ENCODE results near the gene NAALADL2. TPM values are rescaled to one million over a fixed set of nuclear protein-coding genes. Genes with fewer than 3 reads are reported as not detected.

The NAALADL2 gene
- total RNA-seq, 2 experiments from 2014 or later = not detected

DNA sequence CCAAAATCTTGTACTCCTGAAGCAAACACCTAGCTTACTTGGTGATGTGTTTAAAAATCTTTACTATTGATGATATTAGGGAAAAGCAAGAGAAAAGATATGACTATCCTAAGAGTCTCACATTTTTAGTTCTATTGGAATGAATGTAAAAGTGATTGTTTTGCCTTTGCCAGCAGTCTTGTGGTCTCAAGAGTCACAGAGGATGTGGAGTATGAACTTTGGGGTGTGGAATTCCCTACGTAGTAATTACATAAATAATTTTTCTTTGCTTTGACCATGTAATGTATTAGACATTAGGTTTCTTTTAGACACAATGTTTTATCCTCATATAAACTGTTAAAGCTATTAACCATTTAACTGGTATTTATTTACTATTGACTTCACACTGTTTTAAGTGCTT is 387.6 kb downstream of the NAALADL2 start:
- no peak overlapping the region for H3K27ac Mint-ChIP-seq
- CTCF ChIA-PET = no interaction called here
- no peak for DNase-seq
- no peak overlapping the region for H3K4me3 Mint-ChIP-seq
- H3K27me3 Mint-ChIP-seq (ENCODE audit: low read depth) = no peaks in the 10 kb centered on the region
- H3K4me1 Mint-ChIP-seq (ENCODE audit: low read depth) = no peaks in the 10 kb centered on the region
- intact Hi-C loops (cut with micrococcal nuclease) = no loop called here
- H3K36me3 Mint-ChIP-seq (ENCODE audit: low read depth) = no peaks in the 10 kb centered on the region
- peaks cover 2% of the 10 kb centered on the region for H3K9me3 Mint-ChIP-seq

DNA sequence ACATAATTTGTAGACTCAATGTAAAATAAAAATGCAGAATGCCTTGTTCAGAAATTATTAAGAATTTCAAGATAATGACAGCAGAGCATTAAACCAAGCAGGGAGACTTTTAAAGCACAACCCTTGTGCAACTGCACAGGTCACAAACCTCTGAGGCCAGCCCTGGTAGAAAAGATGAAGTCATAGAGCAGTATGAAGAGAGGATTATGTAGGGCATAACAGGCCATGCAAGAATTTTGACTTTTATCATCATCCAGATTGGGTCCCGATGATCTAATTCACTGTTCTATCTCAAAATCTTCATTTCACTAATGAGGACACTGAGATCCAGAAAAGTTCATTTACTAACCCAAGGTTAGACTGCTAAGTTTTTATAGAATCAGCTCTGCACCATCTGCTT is 388.5 kb downstream of the NAALADL2 start:
- H3K27ac Mint-ChIP-seq = no peak overlapping the region
- DNase-seq = no peak
- intact Hi-C loops (cut with micrococcal nuclease) = no loop called here
- CTCF ChIA-PET = no interaction called here
- H3K27me3 Mint-ChIP-seq (ENCODE audit: low read depth) = no peaks in the 10 kb centered on the region
- H3K4me1 Mint-ChIP-seq (ENCODE audit: low read depth) = no peaks in the 10 kb centered on the region
- no peaks in the 10 kb centered on the region for H3K36me3 Mint-ChIP-seq (ENCODE audit: low read depth)
- peaks cover 2% of the 10 kb centered on the region for H3K9me3 Mint-ChIP-seq
- no peak overlapping the region for H3K4me3 Mint-ChIP-seq

DNA sequence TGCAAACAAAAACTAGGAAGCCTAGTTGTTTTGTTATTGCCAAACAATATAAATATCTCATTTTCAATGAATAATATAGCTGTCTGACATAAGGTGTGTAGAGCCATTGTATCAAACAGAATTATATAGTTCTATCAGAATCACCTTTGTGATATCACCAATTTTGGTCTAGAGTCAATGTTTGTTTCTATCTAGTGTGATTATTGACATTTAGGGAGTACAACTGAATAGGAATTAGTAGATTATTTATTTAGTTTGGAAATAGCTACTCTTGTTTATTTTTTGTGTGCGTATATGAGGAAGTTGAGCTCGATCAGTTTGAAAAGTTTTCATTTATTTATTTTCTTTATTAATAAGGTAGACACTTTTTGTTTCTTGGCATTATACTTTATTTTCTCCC is 389.7 kb downstream of the NAALADL2 start:
- Mint-ChIP-seq H3K36me3 (ENCODE audit: low read depth) (no peaks in the 10 kb centered on the region), H3K4me1 (ENCODE audit: low read depth) (no peaks in the 10 kb centered on the region), H3K9me3 (no peaks in the 10 kb centered on the region), H3K27me3 (ENCODE audit: low read depth) (no peaks in the 10 kb centered on the region), H3K27ac (no peak overlapping the region), H3K4me3 (no peak overlapping the region)
- CTCF ChIA-PET = interaction anchor here (0.7 kb wide), 1 partner anchor 136 kb away, joined by 3 read pairs; no protein-coding TSS in a partner anchor
- no peak for DNase-seq
- intact Hi-C loops (cut with micrococcal nuclease) = no loop called here

DNA sequence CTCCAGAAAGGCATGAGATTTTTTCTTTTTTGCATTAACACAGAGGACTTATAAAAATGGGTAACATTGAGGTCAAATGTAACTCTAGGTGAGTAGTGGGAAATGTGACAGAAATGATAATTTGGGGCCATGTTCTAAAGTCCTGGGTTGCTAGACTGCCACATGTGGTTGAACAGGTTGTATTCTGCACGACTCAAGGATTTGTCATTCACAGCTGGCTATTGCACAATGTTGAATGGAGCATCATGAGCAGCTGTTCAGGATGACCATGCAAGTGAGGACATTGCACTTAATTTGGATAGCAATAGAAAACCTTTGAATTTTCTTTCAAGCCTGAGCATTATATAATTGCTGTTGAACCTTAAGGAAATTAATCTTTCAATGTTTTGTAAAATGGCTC is 396.6 kb downstream of the NAALADL2 start:
- Mint-ChIP-seq H3K9me3 (no peaks in the 10 kb centered on the region), H3K27ac (no peak overlapping the region), H3K4me1 (ENCODE audit: low read depth) (no peaks in the 10 kb centered on the region), H3K27me3 (ENCODE audit: low read depth) (no peaks in the 10 kb centered on the region), H3K36me3 (ENCODE audit: low read depth) (no peaks in the 10 kb centered on the region), H3K4me3 (no peak overlapping the region)
- intact Hi-C loops (cut with micrococcal nuclease) = no loop called here
- DNase-seq = no peak
- CTCF ChIA-PET = no interaction called here

DNA sequence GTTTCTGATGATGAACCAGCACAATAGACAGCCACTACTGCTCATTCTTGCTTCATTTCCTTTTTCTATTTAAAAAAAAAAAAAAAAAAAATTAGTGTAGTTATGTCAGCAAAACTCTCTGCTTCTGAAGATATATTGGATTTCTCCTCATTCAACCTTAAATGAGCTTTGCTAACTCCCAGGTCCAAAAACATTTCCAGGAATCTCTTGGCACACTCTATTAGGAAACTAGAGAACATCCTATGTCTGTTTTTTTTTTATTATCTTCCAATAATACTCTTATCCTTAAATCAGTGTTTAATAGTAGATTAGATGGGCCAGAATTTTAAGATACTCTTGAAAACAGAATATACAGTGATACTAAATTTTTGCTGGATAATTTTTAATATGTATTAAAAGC is 398.0 kb downstream of the NAALADL2 start:
- no peak overlapping the region for H3K27ac Mint-ChIP-seq
- H3K4me1 Mint-ChIP-seq (ENCODE audit: low read depth) = no peaks in the 10 kb centered on the region
- H3K4me3 Mint-ChIP-seq = no peak overlapping the region
- no peaks in the 10 kb centered on the region for H3K9me3 Mint-ChIP-seq
- H3K27me3 Mint-ChIP-seq (ENCODE audit: low read depth) = no peaks in the 10 kb centered on the region
- no peaks in the 10 kb centered on the region for H3K36me3 Mint-ChIP-seq (ENCODE audit: low read depth)
- no peak for DNase-seq
- intact Hi-C loops (cut with micrococcal nuclease) = no loop called here
- CTCF ChIA-PET = no interaction called here

DNA sequence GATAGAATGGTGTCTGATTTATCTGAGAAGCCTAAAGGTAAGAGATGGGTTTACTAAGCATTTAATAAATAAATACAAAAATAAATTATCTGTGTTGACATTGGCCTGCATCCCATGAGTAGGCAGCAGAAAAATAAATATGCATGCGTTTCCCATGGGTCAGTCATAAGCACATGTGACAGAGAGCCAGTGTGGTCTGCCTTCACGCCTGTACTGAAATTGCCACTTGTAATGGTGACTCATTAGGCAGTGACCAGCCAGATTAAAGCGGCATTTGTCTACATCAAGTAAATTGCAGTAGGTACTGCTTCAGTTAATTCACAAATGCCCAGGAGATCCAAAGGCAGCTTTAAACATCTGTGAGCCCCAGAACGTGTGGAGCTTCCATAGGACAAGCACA is 399.6 kb downstream of the NAALADL2 start:
- intact Hi-C loops (cut with micrococcal nuclease) = no loop called here
- Mint-ChIP-seq H3K27me3 (ENCODE audit: low read depth) (no peaks in the 10 kb centered on the region), H3K4me3 (no peak overlapping the region), H3K36me3 (ENCODE audit: low read depth) (no peaks in the 10 kb centered on the region), H3K9me3 (no peaks in the 10 kb centered on the region), H3K4me1 (ENCODE audit: low read depth) (no peaks in the 10 kb centered on the region), H3K27ac (no peak overlapping the region)
- CTCF ChIA-PET = no interaction called here
- DNase-seq = no peak

DNA sequence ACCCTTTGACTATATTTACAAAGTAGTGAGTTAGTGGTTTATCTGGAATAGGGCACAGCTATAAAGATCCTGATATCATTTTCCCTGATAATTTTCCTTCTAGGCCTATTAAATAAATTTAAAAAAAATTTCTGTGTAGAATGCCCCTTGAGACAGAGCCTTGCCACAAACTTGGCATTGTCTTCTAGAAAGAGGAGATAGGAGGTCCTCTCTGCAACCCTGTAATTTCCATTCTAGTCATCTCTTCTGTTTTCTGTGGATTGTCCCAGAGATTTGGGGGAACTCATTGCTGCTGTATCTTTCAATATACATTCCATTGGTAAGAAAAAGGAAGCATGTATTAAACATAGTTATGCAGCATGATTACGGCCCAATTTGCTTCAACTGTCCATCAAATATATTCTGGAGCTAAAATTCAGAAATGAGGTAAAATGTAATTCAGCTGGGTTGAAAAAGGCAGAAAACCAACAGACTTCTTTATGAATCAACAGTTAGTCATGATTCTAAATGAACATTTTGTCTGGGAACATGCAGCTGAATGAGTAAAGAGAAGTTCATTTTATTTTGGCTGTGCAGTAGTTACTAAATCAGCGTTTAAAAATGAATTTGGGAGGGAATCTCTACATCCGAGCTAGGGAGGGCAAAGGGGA is 401.1 kb downstream of the NAALADL2 start:
- intact Hi-C loops (cut with micrococcal nuclease) = no loop called here
- no peak overlapping the region for H3K27ac Mint-ChIP-seq
- CTCF ChIA-PET = no interaction called here
- H3K36me3 Mint-ChIP-seq (ENCODE audit: low read depth) = no peaks in the 10 kb centered on the region
- H3K9me3 Mint-ChIP-seq = no peaks in the 10 kb centered on the region
- no peak overlapping the region for H3K4me3 Mint-ChIP-seq
- no peaks in the 10 kb centered on the region for H3K4me1 Mint-ChIP-seq (ENCODE audit: low read depth)
- no peak for DNase-seq
- H3K27me3 Mint-ChIP-seq (ENCODE audit: low read depth) = no peaks in the 10 kb centered on the region

DNA sequence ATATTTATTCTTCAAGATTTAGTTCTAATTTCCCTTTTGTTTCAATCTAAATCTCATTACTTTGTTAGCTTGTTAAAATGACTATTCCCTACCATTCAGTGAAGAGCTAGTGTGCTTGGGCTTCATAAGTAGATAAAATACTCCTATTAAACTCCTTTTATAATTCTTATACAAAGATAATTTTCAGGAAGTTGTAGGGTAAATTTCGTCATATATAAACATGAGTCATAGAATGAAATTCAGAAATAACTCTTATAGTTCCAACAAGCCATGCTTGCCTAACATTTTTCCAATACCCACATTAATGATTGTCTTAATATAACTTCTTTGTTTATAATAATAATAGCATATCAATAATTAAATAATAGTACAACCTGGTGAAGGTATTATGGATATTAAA is 407.3 kb downstream of the NAALADL2 start:
- Mint-ChIP-seq H3K36me3 (ENCODE audit: low read depth) (no peaks in the 10 kb centered on the region), H3K4me1 (ENCODE audit: low read depth) (no peaks in the 10 kb centered on the region), H3K27me3 (ENCODE audit: low read depth) (no peaks in the 10 kb centered on the region), H3K9me3 (no peaks in the 10 kb centered on the region), H3K27ac (no peak overlapping the region), H3K4me3 (no peak overlapping the region)
- no peak for DNase-seq
- intact Hi-C loops (cut with micrococcal nuclease) = no loop called here
- CTCF ChIA-PET = no interaction called here

DNA sequence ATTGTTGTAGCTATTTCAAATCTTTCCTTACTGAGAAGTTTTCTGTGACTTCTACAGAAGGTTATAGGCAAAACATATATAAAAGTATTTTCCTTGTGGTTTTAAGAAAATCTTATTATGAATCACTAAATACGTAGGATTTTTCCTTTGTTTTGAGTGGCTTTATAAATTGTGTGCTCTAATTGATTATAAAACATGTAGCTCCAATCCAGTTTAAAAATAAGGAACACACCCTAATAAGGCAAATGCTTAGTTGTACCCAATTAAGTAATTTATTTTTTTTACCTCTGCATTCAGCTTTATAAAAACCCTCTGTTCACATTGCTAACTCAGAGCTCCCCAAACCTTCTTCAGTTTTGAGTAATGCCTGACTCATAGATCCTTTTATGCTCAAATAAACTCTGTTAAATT is 408.0 kb downstream of the NAALADL2 start:
- Mint-ChIP-seq H3K27me3 (ENCODE audit: low read depth) (no peaks in the 10 kb centered on the region), H3K36me3 (ENCODE audit: low read depth) (no peaks in the 10 kb centered on the region), H3K9me3 (no peaks in the 10 kb centered on the region), H3K4me1 (ENCODE audit: low read depth) (no peaks in the 10 kb centered on the region), H3K4me3 (no peak overlapping the region), H3K27ac (no peak overlapping the region)
- CTCF ChIA-PET = no interaction called here
- DNase-seq = no peak
- intact Hi-C loops (cut with micrococcal nuclease) = no loop called here

DNA sequence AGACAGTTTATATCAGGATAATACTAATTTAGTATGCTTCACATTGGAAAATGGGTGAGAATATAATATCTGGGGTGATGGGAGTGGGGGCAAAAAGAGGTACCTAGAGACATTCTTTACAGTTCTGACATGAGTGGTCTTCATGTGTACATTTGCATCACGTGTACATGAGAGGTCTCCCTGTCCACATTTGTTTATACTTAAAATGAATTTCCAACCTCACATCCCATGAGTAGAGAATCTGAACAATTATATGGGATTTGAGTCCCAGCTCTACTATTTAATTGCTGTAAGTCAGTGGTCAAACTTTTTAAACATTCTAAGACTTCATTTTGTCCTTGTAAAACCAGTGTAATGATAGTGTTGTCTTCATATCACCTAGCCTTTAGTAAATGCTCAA is 408.4 kb downstream of the NAALADL2 start:
- no peak overlapping the region for H3K27ac Mint-ChIP-seq
- intact Hi-C loops (cut with micrococcal nuclease) = no loop called here
- no peaks in the 10 kb centered on the region for H3K4me1 Mint-ChIP-seq (ENCODE audit: low read depth)
- H3K4me3 Mint-ChIP-seq = no peak overlapping the region
- no peak for DNase-seq
- H3K36me3 Mint-ChIP-seq (ENCODE audit: low read depth) = no peaks in the 10 kb centered on the region
- H3K9me3 Mint-ChIP-seq = no peaks in the 10 kb centered on the region
- H3K27me3 Mint-ChIP-seq (ENCODE audit: low read depth) = no peaks in the 10 kb centered on the region
- CTCF ChIA-PET = no interaction called here

DNA sequence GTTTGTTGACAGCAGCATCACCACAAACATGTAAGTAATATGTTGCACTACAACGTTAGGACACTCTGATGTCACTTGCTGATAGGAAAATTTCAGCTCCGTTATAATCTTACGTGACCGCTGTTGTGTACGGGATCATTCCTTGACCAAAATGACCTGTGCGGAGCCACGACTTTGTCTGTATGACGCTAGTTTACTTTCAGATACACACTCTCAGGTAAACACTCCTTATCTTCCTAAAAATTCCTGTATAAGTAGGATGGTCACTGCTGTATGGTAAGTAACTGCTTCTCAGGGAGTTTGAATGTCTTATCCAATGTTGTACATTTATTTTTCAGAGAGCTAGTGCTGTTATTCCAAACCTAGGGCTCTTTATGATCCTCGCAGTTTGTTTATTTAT is 410.3 kb downstream of the NAALADL2 start:
- H3K27ac Mint-ChIP-seq = no peak overlapping the region
- no peaks in the 10 kb centered on the region for H3K4me1 Mint-ChIP-seq (ENCODE audit: low read depth)
- H3K9me3 Mint-ChIP-seq = no peaks in the 10 kb centered on the region
- intact Hi-C loops (cut with micrococcal nuclease) = no loop called here
- H3K27me3 Mint-ChIP-seq (ENCODE audit: low read depth) = no peaks in the 10 kb centered on the region
- CTCF ChIA-PET = no interaction called here
- H3K4me3 Mint-ChIP-seq = no peak overlapping the region
- DNase-seq = no peak
- H3K36me3 Mint-ChIP-seq (ENCODE audit: low read depth) = no peaks in the 10 kb centered on the region

DNA sequence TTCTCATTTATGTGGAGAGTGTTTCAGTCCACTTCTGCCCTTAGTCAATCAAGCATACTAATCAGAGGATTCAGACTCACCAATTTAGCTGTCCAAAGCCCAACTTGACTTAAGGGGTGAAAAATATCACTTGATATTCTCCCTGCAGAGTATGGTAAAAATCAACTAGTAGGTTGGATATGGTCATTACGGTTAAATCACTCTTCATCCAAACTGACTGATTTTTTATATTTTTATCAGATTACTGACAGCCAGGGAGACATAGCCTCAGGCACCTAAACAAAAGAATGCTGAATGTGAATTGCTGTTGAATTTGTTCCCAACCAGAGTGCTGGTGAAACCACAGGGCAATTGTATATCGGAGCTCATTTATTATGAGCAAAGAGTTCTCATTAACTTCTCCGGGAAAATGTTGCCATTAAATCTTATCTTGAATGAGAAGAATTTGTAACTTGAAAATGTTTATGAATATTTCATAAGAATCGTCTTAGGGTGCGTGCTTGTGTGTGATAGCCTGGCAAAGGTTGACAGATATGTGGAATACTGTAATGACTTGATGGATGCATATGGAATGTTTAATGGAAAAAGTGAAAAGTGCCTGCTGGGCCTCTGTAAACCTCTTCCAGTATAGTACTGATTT is 411.2 kb downstream of the NAALADL2 start:
- no peak overlapping the region for H3K27ac Mint-ChIP-seq
- DNase-seq = no peak
- intact Hi-C loops (cut with micrococcal nuclease) = no loop called here
- no peaks in the 10 kb centered on the region for H3K4me1 Mint-ChIP-seq (ENCODE audit: low read depth)
- CTCF ChIA-PET = no interaction called here
- H3K36me3 Mint-ChIP-seq (ENCODE audit: low read depth) = no peaks in the 10 kb centered on the region
- H3K4me3 Mint-ChIP-seq = no peak overlapping the region
- no peaks in the 10 kb centered on the region for H3K27me3 Mint-ChIP-seq (ENCODE audit: low read depth)
- no peaks in the 10 kb centered on the region for H3K9me3 Mint-ChIP-seq

DNA sequence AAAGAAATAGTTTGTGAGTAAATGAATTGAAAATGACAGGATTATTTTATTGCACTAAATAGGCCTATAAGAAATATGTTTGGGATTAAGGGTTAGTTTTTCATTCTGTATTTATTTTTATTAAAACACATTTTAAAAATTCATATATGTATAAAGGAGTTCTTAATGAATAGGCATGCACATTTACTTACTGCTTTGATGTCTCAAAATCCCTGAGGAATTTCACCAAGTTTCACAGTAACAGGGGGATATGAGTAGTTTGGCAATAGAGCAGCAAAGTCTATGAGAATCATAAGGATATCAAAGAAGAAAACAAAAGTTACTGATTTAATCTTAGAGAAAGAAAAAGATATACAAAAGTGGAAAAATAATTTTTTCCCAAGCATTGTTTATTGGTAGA is 411.7 kb downstream of the NAALADL2 start:
- Mint-ChIP-seq H3K4me1 (ENCODE audit: low read depth) (no peaks in the 10 kb centered on the region), H3K4me3 (no peak overlapping the region), H3K27me3 (ENCODE audit: low read depth) (no peaks in the 10 kb centered on the region), H3K27ac (no peak overlapping the region), H3K36me3 (ENCODE audit: low read depth) (no peaks in the 10 kb centered on the region), H3K9me3 (no peaks in the 10 kb centered on the region)
- DNase-seq = no peak
- intact Hi-C loops (cut with micrococcal nuclease) = no loop called here
- CTCF ChIA-PET = no interaction called here

Data from activated naive CD4-positive, alpha-beta T cell treated with anti-CD3 and anti-CD28 coated beads for 36 hours (primary cell).